Caco-2 (cell line): ENCODE data around the gene GTPBP10. TPM values are rescaled to one million over a fixed set of nuclear protein-coding genes. Genes with fewer than 3 reads are reported as not detected.

Experiments
- BruUV-seq: library from RNA; stranded (reverse); fragments of 400-500 nt; replicated peaks from 2 replicates; lab custom pipeline; 2021; lab: Mats Ljungman, UMichigan
- CTCF ChIA-PET: fragments of 300-600 bp; sonication (Branson Sonifier 250); formaldehyde crosslinking; loops from one replicate; lab custom pipeline; 2022; ENCODE audit warnings: antibody characterized with exemption; lab: Charles Lee
- POLR2A ChIA-PET: fragments of 300-600 bp; sonication (Branson Sonifier 250); formaldehyde crosslinking; loops from one replicate; lab custom pipeline; 2022; ENCODE audit warnings: antibody characterized with exemption; lab: Charles Lee
- DNase-seq, 2 experiments: peaks; one replicate each; pipeline versions ENCODE4 v3.0.0 to v3.0.0-alpha.2; 2020 to 2022
- H3K27me3 ChIP-seq: replicated peaks from 2 replicates; pipeline ENCODE4 v1.6.0; 2011; ENCODE audit warnings: low read length; ENCODE audit not compliant: control insufficient read depth, insufficient read depth
- H3K36me3 ChIP-seq: 2 replicates; pipeline ENCODE4 v1.5.1; 2011; ENCODE audit warnings: low read length; ENCODE audit not compliant: control insufficient read depth, insufficient read depth
- H3K4me1 ChIP-seq: fragments of 250-450 bp; sonication (Bioruptor Pico); 2 replicates; pipeline ENCODE4 v1.5.1; 2020; ENCODE audit warnings: mild to moderate bottlenecking
- H3K4me3 ChIP-seq: 2 replicates; pipeline ENCODE4 v1.5.1; 2011; ENCODE audit warnings: low read depth, mild to moderate bottlenecking, control low read depth, low read length
- H3K9me3 ChIP-seq: fragments of 250-450 bp; sonication (Bioruptor Pico); 2 replicates; pipeline ENCODE4 v1.5.1; 2020; ENCODE audit warnings: mild to moderate bottlenecking, moderate library complexity
- H3K27ac Mint-ChIP-seq: one replicate; pipeline ENCODE4 v1.8.0; 2022; ENCODE audit warnings: mixed read lengths; ENCODE audit not compliant: unreplicated experiment
- H3K27me3 Mint-ChIP-seq: one replicate; pipeline ENCODE4 v1.8.0; 2022; ENCODE audit warnings: mixed read lengths; ENCODE audit not compliant: insufficient read depth, unreplicated experiment
- H3K36me3 Mint-ChIP-seq: one replicate; pipeline ENCODE4 v1.8.0; 2022; ENCODE audit warnings: mild to moderate bottlenecking, mixed read lengths; ENCODE audit not compliant: insufficient read depth, unreplicated experiment
- H3K4me1 Mint-ChIP-seq: one replicate; pipeline ENCODE4 v1.8.0; 2022; ENCODE audit warnings: low read depth, mixed read lengths; ENCODE audit not compliant: unreplicated experiment
- H3K4me3 Mint-ChIP-seq: one replicate; pipeline ENCODE4 v1.8.0; 2022; ENCODE audit warnings: mild to moderate bottlenecking, moderate library complexity, mixed read lengths; ENCODE audit not compliant: unreplicated experiment
- H3K9me3 Mint-ChIP-seq: one replicate; pipeline ENCODE4 v1.8.0; 2022; ENCODE audit warnings: mixed read lengths; ENCODE audit not compliant: unreplicated experiment
- intact Hi-C: fragments of 100-400 bp; cut with micrococcal nuclease; formaldehyde crosslinking; loops from one replicate; pipeline ENCODE4 v1.10.0; 2022; ENCODE audit not compliant: unreplicated experiment
- total RNA-seq: library from RNA; stranded (reverse); gene quantifications from 2 replicates; pipeline ENCODE4 v1.2.3, GENCODE V29; 2022
- TF ChIP-seq, protein P1 (sequence below), 2 experiments: fragments of 200-600 bp in 1 of 2; IDR thresholded peaks; 1 replicate in 1 of 2; 2 replicates in 1 of 2; pipeline versions ENCODE4 v1.5.1 to v1.8.0; 2011 to 2022; ENCODE audit warnings: antibody characterized with exemption in 1 of 2, control low read depth in 1 of 2, inconsistent platforms in 1 of 2, low read depth in 1 of 2, low read length in 1 of 2, mild to moderate bottlenecking in 1 of 2, moderate library complexity in 1 of 2; ENCODE audit not compliant: insufficient read depth in 1 of 2, severe bottlenecking in 1 of 2, unreplicated experiment in 1 of 2

Gene GTPBP10
- total RNA-seq, 1 experiment from 2014 or later, result 42.7 TPM

- Mint-ChIP-seq H3K4me3 (no peak overlapping the region), H3K36me3 (no peaks in the 10 kb centered on the region), H3K9me3 (no peaks in the 10 kb centered on the region), H3K4me1 (peaks cover 1% of the 10 kb centered on the region), H3K27ac (no peak overlapping the region), H3K27me3 (no peaks in the 10 kb centered on the region)
- H3K36me3 ChIP-seq, result no peaks in the 10 kb centered on the region
- CTCF ChIA-PET, result no interaction called here
- no peak for DNase-seq
- TF ChIP-seq, protein P1, sequence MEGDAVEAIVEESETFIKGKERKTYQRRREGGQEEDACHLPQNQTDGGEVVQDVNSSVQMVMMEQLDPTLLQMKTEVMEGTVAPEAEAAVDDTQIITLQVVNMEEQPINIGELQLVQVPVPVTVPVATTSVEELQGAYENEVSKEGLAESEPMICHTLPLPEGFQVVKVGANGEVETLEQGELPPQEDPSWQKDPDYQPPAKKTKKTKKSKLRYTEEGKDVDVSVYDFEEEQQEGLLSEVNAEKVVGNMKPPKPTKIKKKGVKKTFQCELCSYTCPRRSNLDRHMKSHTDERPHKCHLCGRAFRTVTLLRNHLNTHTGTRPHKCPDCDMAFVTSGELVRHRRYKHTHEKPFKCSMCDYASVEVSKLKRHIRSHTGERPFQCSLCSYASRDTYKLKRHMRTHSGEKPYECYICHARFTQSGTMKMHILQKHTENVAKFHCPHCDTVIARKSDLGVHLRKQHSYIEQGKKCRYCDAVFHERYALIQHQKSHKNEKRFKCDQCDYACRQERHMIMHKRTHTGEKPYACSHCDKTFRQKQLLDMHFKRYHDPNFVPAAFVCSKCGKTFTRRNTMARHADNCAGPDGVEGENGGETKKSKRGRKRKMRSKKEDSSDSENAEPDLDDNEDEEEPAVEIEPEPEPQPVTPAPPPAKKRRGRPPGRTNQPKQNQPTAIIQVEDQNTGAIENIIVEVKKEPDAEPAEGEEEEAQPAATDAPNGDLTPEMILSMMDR (IDR thresholded peaks at IDR 0.05; ENCODE audit: insufficient read depth in 1 of 2, low read depth in 1 of 2, low read length in 1 of 2, severe bottlenecking in 1 of 2, unreplicated experiment in 1 of 2), result no peak
- intact Hi-C loops, result no loop called here
- no peaks in the 10 kb centered on the region for H3K27me3 ChIP-seq
- H3K4me1 ChIP-seq, result no peaks in the 10 kb centered on the region
- H3K4me3 ChIP-seq, result no peak overlapping the region
- no TSS peak for BruUV-seq
- POLR2A ChIA-PET, result no interaction called here
- no peaks in the 10 kb centered on the region for H3K9me3 ChIP-seq
These were observed 43.3 kb upstream of the GTPBP10 start for GRCh38 chr7:90303241-90303640.

DNA sequence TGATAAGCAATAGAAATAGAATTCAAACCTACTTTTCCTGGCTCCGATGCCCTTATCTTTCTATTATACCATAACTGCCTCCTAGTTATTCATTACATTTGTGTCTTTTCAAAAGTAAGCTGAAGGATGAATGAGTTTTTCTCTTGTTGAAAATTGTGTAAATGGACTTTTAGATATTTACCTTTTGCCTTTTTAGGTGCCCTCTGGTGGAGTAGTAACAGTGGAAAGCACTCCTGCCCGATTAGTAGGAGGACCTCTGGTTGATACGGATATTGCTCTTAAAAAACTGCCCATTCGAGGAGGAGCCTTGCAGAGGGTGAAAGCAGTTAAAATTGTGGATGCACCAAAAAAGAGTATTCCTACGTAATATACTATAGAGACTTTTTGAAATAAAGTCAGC is 36.6 kb upstream of the GTPBP10 start:
- H3K4me1 ChIP-seq, result no peaks in the 10 kb centered on the region
- intact Hi-C loops, result no loop called here
- Mint-ChIP-seq H3K36me3 (no peaks in the 10 kb centered on the region), H3K9me3 (no peaks in the 10 kb centered on the region), H3K27me3 (no peaks in the 10 kb centered on the region), H3K4me3 (no peak overlapping the region), H3K4me1 (no peaks in the 10 kb centered on the region), H3K27ac (no peak overlapping the region)
- no peaks in the 10 kb centered on the region for H3K27me3 ChIP-seq
- ChIA-PET CTCF (interaction anchor here (0.9 kb wide), 1 partner anchor 118 kb away, joined by 4 read pairs; no protein-coding TSS in a partner anchor), POLR2A (no interaction called here)
- no peak for DNase-seq
- H3K4me3 ChIP-seq, result no peak overlapping the region
- TF ChIP-seq, protein P1 (IDR thresholded peaks at IDR 0.05; ENCODE audit: insufficient read depth in 1 of 2, low read depth in 1 of 2, low read length in 1 of 2, severe bottlenecking in 1 of 2, unreplicated experiment in 1 of 2), result no peak
- H3K9me3 ChIP-seq, result no peaks in the 10 kb centered on the region
- H3K36me3 ChIP-seq, result no peaks in the 10 kb centered on the region
- no TSS peak for BruUV-seq

GRCh38 chr7:90311175-90311574 is 35.3 kb upstream of the GTPBP10 start:
- no peaks in the 10 kb centered on the region for H3K36me3 Mint-ChIP-seq
- Histone ChIP-seq H3K4me1 (no peaks in the 10 kb centered on the region), H3K36me3 (no peaks in the 10 kb centered on the region), H3K9me3 (no peaks in the 10 kb centered on the region), H3K4me3 (no peak overlapping the region), H3K27me3 (no peaks in the 10 kb centered on the region)
- H3K27ac Mint-ChIP-seq, result no peak overlapping the region
- intact Hi-C loops, result no loop called here
- no TSS peak for BruUV-seq
- CTCF ChIA-PET, result interaction anchor here (1.6 to 2.0 kb wide), 2 partner anchors 100 to 144 kb away, joined by 4 to 5 read pairs; partner anchors contain the start of gene STEAP2
- no peaks in the 10 kb centered on the region for H3K4me1 Mint-ChIP-seq
- TF ChIP-seq, protein P1 (IDR thresholded peaks at IDR 0.05; ENCODE audit: insufficient read depth in 1 of 2, low read depth in 1 of 2, low read length in 1 of 2, severe bottlenecking in 1 of 2, unreplicated experiment in 1 of 2), result no peak
- POLR2A ChIA-PET, result no interaction called here
- no peak overlapping the region for H3K4me3 Mint-ChIP-seq
- H3K9me3 Mint-ChIP-seq, result no peaks in the 10 kb centered on the region
- no peak for DNase-seq
- H3K27me3 Mint-ChIP-seq, result no peaks in the 10 kb centered on the region
